Vagina (tissue), 2 donors: ENCODE results near the gene SIGLEC10.

Experiments
- CTCF ChIP-seq, 3 experiments: fragments of 450-650 bp in 2 of 3; fragments of 200-600 bp in 1 of 3; sonication (generic) in 1 of 3; IDR thresholded peaks; one replicate each; pipeline ENCODE4 v1.5.1; 2017 to 2019; ENCODE audit warnings: antibody characterized with exemption in 3 of 3, mild to moderate bottlenecking in 2 of 3, moderate library complexity in 2 of 3
- POLR2A ChIP-seq, 2 donors: fragments of 450-650 bp; IDR thresholded peaks; one replicate each; pipeline ENCODE4 v1.6.1; 2017; ENCODE audit warnings: antibody characterized with exemption in 2 of 2, mild to moderate bottlenecking in 2 of 2, moderate library complexity in 2 of 2
- POLR2AphosphoS5 ChIP-seq, 2 donors: sonication (generic); formaldehyde crosslinking; IDR thresholded peaks; one replicate each; pipeline ENCODE4 v1.9.0; 2017; ENCODE audit warnings: antibody characterized with exemption in 2 of 2, mild to moderate bottlenecking in 2 of 2, low read depth in 1 of 2; ENCODE audit not compliant: insufficient read depth in 1 of 2

- TF ChIP-seq CTCF (IDR thresholded peaks at IDR 0.05) (no peak), POLR2A (IDR thresholded peaks at IDR 0.05) (no peak), POLR2AphosphoS5 (IDR thresholded peaks at IDR 0.05; ENCODE audit: insufficient read depth in 1 of 2, low read depth in 1 of 2) (no peak)
Measured at GRCh38 chr19:51450730-51451307, 33.4 kb upstream of the SIGLEC10 start.
